A549 (cell line): ENCODE measurements around the gene ZNF385D. TPM values are rescaled to one million over a fixed set of nuclear protein-coding genes. Genes with fewer than 3 reads are reported as not detected.

ENCODE experiments used
- ATAC-seq, 2 experiments: fragments of 200-7000 bp in 1 of 2; fragments of >200 bp in 1 of 2; cut with Nextera tagmentation in 1 of 2; cut with Tn5 transposase in 1 of 2; 3 replicates each; pipeline versions ENCODE4 v1.8.0 to v1.9.1; 2018 to 2020; ENCODE audit warnings: mild to moderate bottlenecking in 1 of 2, moderate library complexity in 1 of 2
- CTCF ChIA-PET: fragments of 300-600 bp; sonication (Branson Sonifier 250); formaldehyde crosslinking; extraction: SDS; loops from one replicate; lab custom pipeline; 2021; ENCODE audit warnings: antibody characterized with exemption, inconsistent platforms; lab: Yijun Ruan, JAX
- POLR2A ChIA-PET: fragments of 350-600 bp; formaldehyde crosslinking; extraction: SDS; loops from one replicate; lab custom pipeline; 2021; ENCODE audit warnings: antibody characterized with exemption, inconsistent platforms; lab: Yijun Ruan, JAX
- DNase-seq, 2 experiments: peaks; one replicate each; pipeline versions ENCODE4 v3.0.0 to v3.0.0-alpha.2; 2011 to 2016; ENCODE audit warnings: low read depth in 1 of 2, low spot score in 1 of 2
- FAIRE-seq: peaks from 2 replicates; lab custom pipeline; 2011; peaks lifted over from hg19 to GRCh38; lab: Jason Lieb, UNC
- H3K27ac ChIP-seq, 2 experiments: fragments of >200 bp; sonication (Bioruptor Twin); formaldehyde crosslinking; 3 replicates each; pipeline ENCODE4 v1.5.1; 2016 to 2017
- H3K4me1 ChIP-seq: fragments of >200 bp; sonication (Bioruptor Twin); formaldehyde crosslinking; 3 replicates; pipeline ENCODE4 v1.6.1; 2016
- H3K4me2 ChIP-seq: fragments of >200 bp; sonication (Bioruptor Twin); formaldehyde crosslinking; 3 replicates; pipeline ENCODE4 v1.6.1; 2016
- H3K4me3 ChIP-seq: fragments of >200 bp; sonication (Bioruptor Twin); formaldehyde crosslinking; 3 replicates; pipeline ENCODE4 v1.5.1; 2016
- H3K9me3 ChIP-seq: fragments of >200 bp; sonication (Bioruptor Twin); formaldehyde crosslinking; 3 replicates; pipeline ENCODE4 v1.6.1; 2016
- CBX2 ChIP-seq: fragments of 200-600 bp; sonication (generic); IDR thresholded peaks from 2 replicates; pipeline ENCODE4 v1.6.1; 2016; ENCODE audit warnings: low read depth, mild to moderate bottlenecking, borderline replicate concordance
- CHD4 ChIP-seq: fragments of 200-600 bp; sonication (generic); IDR thresholded peaks from 2 replicates; pipeline ENCODE4 v1.6.1; 2016; ENCODE audit warnings: antibody characterized with exemption, mild to moderate bottlenecking, borderline replicate concordance
- EHF ChIP-seq: fragments of 250-450 bp; sonication (Bioruptor Pico); IDR thresholded peaks from 2 replicates; pipeline ENCODE4 v1.5.0; 2020; ENCODE audit warnings: mild to moderate bottlenecking
- EHMT2 ChIP-seq: fragments of 200-600 bp; sonication (generic); IDR thresholded peaks from 2 replicates; pipeline ENCODE4 v1.6.1; 2016; ENCODE audit warnings: antibody characterized with exemption, low read depth, mild to moderate bottlenecking, moderate library complexity
- EP300 ChIP-seq, 2 experiments: fragments of >200 bp; sonication (Bioruptor Twin); formaldehyde crosslinking; IDR thresholded peaks; 2 replicates in 1 of 2; 3 replicates in 1 of 2; pipeline ENCODE4 v1.6.1; 2016 to 2017
- ESRRA ChIP-seq: fragments of 150-350 bp; IDR thresholded peaks from 2 replicates; pipeline ENCODE4 v1.6.1; 2014; ENCODE audit warnings: mild to moderate bottlenecking, low read length, borderline replicate concordance
- FOSB ChIP-seq: fragments of 250-450 bp; sonication (Bioruptor Pico); IDR thresholded peaks from 2 replicates; pipeline ENCODE4 v1.5.0; 2020; ENCODE audit warnings: mild to moderate bottlenecking, moderate library complexity
- FOXS1 ChIP-seq: fragments of 250-450 bp; sonication (Bioruptor Pico); IDR thresholded peaks from 2 replicates; pipeline ENCODE4 v1.5.0; 2020; ENCODE audit warnings: mild to moderate bottlenecking, moderate library complexity
- HDAC2 ChIP-seq: fragments of 200-600 bp; sonication (generic); IDR thresholded peaks from 2 replicates; pipeline ENCODE4 v1.6.1; 2016
- HEYL ChIP-seq: fragments of 250-450 bp; sonication (Bioruptor Pico); IDR thresholded peaks from 2 replicates; pipeline ENCODE4 v1.8.0; 2021; ENCODE audit warnings: mild to moderate bottlenecking, moderate library complexity
- MAFK ChIP-seq: fragments of 450-650 bp; IDR thresholded peaks from 2 replicates; pipeline ENCODE4 v1.6.1; 2014; ENCODE audit not compliant: partially characterized antibody
- MYC ChIP-seq: IDR thresholded peaks from 2 replicates; pipeline ENCODE4 v1.6.1; 2012; ENCODE audit warnings: mild to moderate bottlenecking, inconsistent platforms, low read length, improper control_type of control experiment, borderline replicate concordance
- PHF8 ChIP-seq: fragments of 200-600 bp; sonication (generic); IDR thresholded peaks from 2 replicates; pipeline ENCODE4 v1.6.1; 2016; ENCODE audit warnings: low read depth, mild to moderate bottlenecking, antibody characterized with exemption, moderate library complexity, borderline replicate concordance
- POLR2AphosphoS2 ChIP-seq: conservative IDR thresholded peaks from 2 replicates; pipeline ENCODE4 v1.6.1; 2012; ENCODE audit warnings: low read length, improper control_type of control experiment, inconsistent platforms
- SMC3 ChIP-seq: fragments of >200 bp; sonication (Bioruptor Twin); formaldehyde crosslinking; IDR thresholded peaks from 3 replicates; pipeline ENCODE4 v1.6.1; 2018; ENCODE audit warnings: inconsistent platforms
- ZC3H11A ChIP-seq: fragments of 450-650 bp; IDR thresholded peaks from 2 replicates; pipeline ENCODE4 v1.6.1; 2014; ENCODE audit warnings: antibody characterized with exemption, mild to moderate bottlenecking
- ZNF302 ChIP-seq: fragments of 250-450 bp; sonication (Bioruptor Pico); IDR thresholded peaks from 2 replicates; pipeline ENCODE4 v1.9.0; 2021; ENCODE audit warnings: inconsistent platforms, mild to moderate bottlenecking, moderate library complexity
- ZSCAN20 ChIP-seq: fragments of 250-450 bp; sonication (Bioruptor Pico); IDR thresholded peaks from 2 replicates; pipeline ENCODE4 v1.8.0; 2022; ENCODE audit warnings: mild to moderate bottlenecking, moderate library complexity
- WGBS: methylation state at CpG from one replicate; pipeline ENCODE4 v1.1.6; 2017; ENCODE audit errors: missing lambda C conversion rate; 5-methylcytosine and 5-hydroxymethylcytosine counted together
- polyA plus RNA-seq, 4 experiments: library from polyadenylated mRNA; depleted of rRNA in 3 of 4; stranded (reverse); fragments of >200 nt; fragmentation: RNase III in 1 of 4; extraction: RNeasy Plus Mini Kit Qiagen cat#74134 plus additional on column Dnase treatment in 1 of 4; gene quantifications; 2 replicates in 3 of 4; 3 replicates in 1 of 4; pipeline ENCODE4 v1.2.3, GENCODE V29; 2011 to 2017
- TF ChIP-seq, protein P1 (sequence below): IDR thresholded peaks from 2 replicates; pipeline ENCODE4 v1.6.1; 2012
- TF ChIP-seq, protein P2 (sequence below): fragments of >200 bp; sonication (Bioruptor Twin); formaldehyde crosslinking; IDR thresholded peaks from 3 replicates; pipeline ENCODE4 v1.5.1; 2016

The ZNF385D gene
- polyA plus RNA-seq, 2 of the 4 experiments (the other 2 are of a cell fraction): not detected

DNA sequence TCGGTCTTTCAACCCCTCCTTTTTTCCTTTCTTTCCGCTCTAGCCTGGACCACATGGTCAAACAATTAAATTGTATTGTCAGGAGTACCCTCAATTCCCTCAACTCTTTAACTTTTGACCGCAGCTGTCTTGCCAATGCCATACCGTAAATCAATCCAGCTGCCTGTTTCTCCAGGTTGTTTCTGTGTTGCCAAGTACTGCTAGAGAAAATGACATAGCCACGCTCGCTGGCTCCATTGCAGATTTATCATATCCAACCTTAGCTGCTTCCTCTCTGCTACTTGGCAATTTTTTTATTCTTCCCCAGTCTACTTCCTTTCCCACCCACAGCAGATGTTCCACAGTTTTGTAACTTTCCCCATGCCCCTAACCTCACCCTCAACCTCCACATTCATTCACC lies 60.0 kb downstream of the ZNF385D start:
- no peak for DNase-seq
- 12% methylated on average over 6 of the region's 6 CpGs for WGBS
- ChIA-PET POLR2A (no interaction called here), CTCF (interaction anchor here (0.6 kb wide), 1 partner anchor 286 kb away, joined by 3 read pairs; no protein-coding TSS in a partner anchor)
- no peak for TF ChIP-seq ZC3H11A
- TF ChIP-seq ZNF302 (CRISPR knock-in tag): no peak
- no peak for TF ChIP-seq EHMT2
- no peak for TF ChIP-seq ZSCAN20
- no peak for TF ChIP-seq POLR2AphosphoS2
- no peak for TF ChIP-seq SMC3
- TF ChIP-seq CBX2: no peak
- TF ChIP-seq, protein P1, sequence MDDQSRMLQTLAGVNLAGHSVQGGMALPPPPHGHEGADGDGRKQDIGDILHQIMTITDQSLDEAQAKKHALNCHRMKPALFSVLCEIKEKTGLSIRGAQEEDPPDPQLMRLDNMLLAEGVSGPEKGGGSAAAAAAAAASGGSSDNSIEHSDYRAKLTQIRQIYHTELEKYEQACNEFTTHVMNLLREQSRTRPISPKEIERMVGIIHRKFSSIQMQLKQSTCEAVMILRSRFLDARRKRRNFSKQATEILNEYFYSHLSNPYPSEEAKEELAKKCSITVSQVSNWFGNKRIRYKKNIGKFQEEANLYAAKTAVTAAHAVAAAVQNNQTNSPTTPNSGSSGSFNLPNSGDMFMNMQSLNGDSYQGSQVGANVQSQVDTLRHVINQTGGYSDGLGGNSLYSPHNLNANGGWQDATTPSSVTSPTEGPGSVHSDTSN: no peak
- no peak for TF ChIP-seq MYC
- no peak for TF ChIP-seq EHF (CRISPR knock-in tag)
- TF ChIP-seq, protein P2, sequence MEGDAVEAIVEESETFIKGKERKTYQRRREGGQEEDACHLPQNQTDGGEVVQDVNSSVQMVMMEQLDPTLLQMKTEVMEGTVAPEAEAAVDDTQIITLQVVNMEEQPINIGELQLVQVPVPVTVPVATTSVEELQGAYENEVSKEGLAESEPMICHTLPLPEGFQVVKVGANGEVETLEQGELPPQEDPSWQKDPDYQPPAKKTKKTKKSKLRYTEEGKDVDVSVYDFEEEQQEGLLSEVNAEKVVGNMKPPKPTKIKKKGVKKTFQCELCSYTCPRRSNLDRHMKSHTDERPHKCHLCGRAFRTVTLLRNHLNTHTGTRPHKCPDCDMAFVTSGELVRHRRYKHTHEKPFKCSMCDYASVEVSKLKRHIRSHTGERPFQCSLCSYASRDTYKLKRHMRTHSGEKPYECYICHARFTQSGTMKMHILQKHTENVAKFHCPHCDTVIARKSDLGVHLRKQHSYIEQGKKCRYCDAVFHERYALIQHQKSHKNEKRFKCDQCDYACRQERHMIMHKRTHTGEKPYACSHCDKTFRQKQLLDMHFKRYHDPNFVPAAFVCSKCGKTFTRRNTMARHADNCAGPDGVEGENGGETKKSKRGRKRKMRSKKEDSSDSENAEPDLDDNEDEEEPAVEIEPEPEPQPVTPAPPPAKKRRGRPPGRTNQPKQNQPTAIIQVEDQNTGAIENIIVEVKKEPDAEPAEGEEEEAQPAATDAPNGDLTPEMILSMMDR: no peak
- TF ChIP-seq ESRRA: no peak
- TF ChIP-seq FOXS1: no peak
- Histone ChIP-seq H3K4me2 (no peak overlapping the region), H3K4me1 (no peaks in the 10 kb centered on the region), H3K4me3 (no peak overlapping the region), H3K9me3 (no peaks in the 10 kb centered on the region), H3K27ac (no peak overlapping the region)
- no peak for FAIRE-seq
- no peak for ATAC-seq

DNA sequence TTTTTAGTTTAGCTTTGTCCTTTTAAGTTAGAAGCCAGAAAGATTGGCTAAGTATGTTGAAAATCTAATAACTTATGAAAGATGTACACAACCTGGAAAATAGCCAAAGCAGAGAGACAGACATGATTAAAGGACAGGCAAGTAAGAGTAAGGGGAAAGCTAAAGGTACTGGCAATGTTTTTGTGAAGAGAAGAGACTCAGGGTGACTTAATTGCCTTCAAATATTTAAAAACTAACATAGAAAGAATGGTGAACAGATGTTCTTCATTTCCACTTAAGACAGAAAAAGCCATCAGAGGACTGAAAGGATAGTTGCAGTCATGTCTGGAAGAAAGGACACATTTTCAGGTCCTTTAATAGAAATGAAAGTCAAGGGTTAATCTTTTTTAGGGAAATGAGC lies 68.8 kb downstream of the ZNF385D start:
- no peaks in the 10 kb centered on the region for H3K9me3 ChIP-seq
- ATAC-seq (no peak), FAIRE-seq (no peak), DNase-seq (no peak)
- H3K4me3 ChIP-seq: no peak overlapping the region
- no peak for TF ChIP-seq PHF8
- TF ChIP-seq EP300 (IDR thresholded peaks at IDR 0.05): no peak
- TF ChIP-seq, protein P1: no peak
- no peak for TF ChIP-seq FOSB
- TF ChIP-seq MAFK: no peak
- TF ChIP-seq ZNF302 (CRISPR knock-in tag): no peak
- no peaks in the 10 kb centered on the region for H3K4me1 ChIP-seq
- ChIA-PET CTCF (no interaction called here), POLR2A (no interaction called here)
- no peak overlapping the region for H3K4me2 ChIP-seq
- no peak overlapping the region for H3K27ac ChIP-seq

DNA sequence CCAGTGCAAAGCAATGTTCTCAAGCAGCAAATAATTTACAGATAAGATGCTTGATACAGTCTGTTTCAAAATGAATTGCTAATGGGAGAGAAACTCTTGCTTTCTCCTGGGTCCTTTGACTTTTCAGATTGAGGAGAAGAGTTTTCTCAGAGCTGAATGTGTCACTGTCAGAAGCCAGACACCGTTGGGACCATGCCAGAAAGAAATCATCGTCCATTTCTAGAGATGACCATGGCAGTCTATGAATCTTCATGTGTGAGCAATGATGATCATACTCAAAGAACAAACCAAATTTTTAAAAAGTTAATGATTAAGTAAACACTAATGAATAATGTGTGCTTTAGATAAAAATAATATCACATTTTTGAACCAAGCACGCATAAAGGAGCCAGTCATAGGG lies 77.6 kb downstream of the ZNF385D start:
- Histone ChIP-seq H3K4me2 (no peak overlapping the region), H3K4me1 (no peaks in the 10 kb centered on the region), H3K4me3 (no peak overlapping the region), H3K27ac (no peak overlapping the region), H3K9me3 (no peaks in the 10 kb centered on the region)
- TF ChIP-seq HEYL: no peak
- no peak for TF ChIP-seq HDAC2
- no peak for TF ChIP-seq CHD4
- no peak for DNase-seq
- CTCF ChIA-PET: no interaction called here
- POLR2A ChIA-PET: no interaction called here
- under 1% methylated on average over 3 of the region's 3 CpGs for WGBS
- ATAC-seq: no peak
- FAIRE-seq: no peak
